Astrocyte (in vitro differentiated cells and primary cell): Measurements from ENCODE around the gene XRN2.

Experiments used
- CTCF ChIP-seq: IDR thresholded peaks from 2 replicates; pipeline ENCODE4 v1.5.1; 2011; ENCODE audit warnings: low read depth, mild to moderate bottlenecking, inconsistent platforms, low read length, moderate library complexity; ENCODE audit not compliant: insufficient read depth
- EZH2 ChIP-seq: IDR thresholded peaks from 2 replicates; pipeline ENCODE4 v1.6.1; 2012; ENCODE audit warnings: mild to moderate bottlenecking, low read length, inconsistent platforms; ENCODE audit not compliant: insufficient read depth

DNA sequence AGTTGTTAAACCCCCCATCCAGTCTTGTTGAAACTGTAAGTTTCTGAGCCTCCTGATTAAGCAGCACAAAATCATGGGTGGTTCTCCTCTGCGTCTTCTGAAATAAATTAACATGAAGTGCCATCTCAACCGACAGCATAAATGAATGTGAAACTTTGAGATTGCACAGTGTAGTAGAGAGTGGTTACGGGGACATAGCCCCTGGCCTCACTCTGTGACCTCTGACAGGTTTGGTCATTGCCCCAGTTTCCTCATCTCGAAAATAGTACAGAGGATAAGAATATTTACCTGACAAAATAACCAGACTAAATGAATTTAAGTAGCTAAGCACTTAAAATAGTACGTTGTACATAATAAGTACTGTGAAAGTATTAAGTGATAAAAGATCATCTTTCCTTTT lies 75.1 kb downstream of the XRN2 start:
- no peak for TF ChIP-seq CTCF
- TF ChIP-seq EZH2: no peak
